Small intestine (tissue), 7 donors: ENCODE data around the gene BRIP1. TPM values are rescaled to one million over a fixed set of nuclear protein-coding genes. Genes with fewer than 3 reads are reported as not detected.

Source experiments
- DNase-seq, 2 donors: peaks; one replicate each; pipeline versions ENCODE4 v3.0.0 to v3.0.0-alpha.2; 2013
- FAIRE-seq: peaks from 2 replicates; lab custom pipeline; 2012; peaks lifted over from hg19 to GRCh38; lab: Jason Lieb, UNC
- H3K27ac ChIP-seq, 3 donors: one replicate each; pipeline ENCODE4 v1.5.1; 2013; ENCODE audit warnings: low read length in 2 of 3, mild to moderate bottlenecking in 2 of 3, control low read depth in 1 of 3, inconsistent platforms in 1 of 3, low read depth in 1 of 3, moderate library complexity in 1 of 3
- H3K27me3 ChIP-seq, 3 donors: one replicate each; pipeline ENCODE4 v1.6.1; 2013; ENCODE audit warnings: low read length in 3 of 3, inconsistent platforms in 1 of 3; ENCODE audit not compliant: control insufficient read depth in 3 of 3, insufficient read depth in 3 of 3
- H3K36me3 ChIP-seq, 3 donors: one replicate each; pipeline ENCODE4 v1.6.1; 2013; ENCODE audit warnings: low read length in 3 of 3, inconsistent platforms in 1 of 3, low read depth in 1 of 3, mild to moderate bottlenecking in 1 of 3, moderate library complexity in 1 of 3; ENCODE audit not compliant: control insufficient read depth in 3 of 3, insufficient read depth in 2 of 3
- H3K4me1 ChIP-seq, 3 donors: one replicate each; pipeline ENCODE4 v1.6.1; 2013; ENCODE audit warnings: low read length in 2 of 3, inconsistent platforms in 1 of 3, low read depth in 1 of 3, mild to moderate bottlenecking in 1 of 3, moderate library complexity in 1 of 3; ENCODE audit not compliant: control insufficient read depth in 3 of 3, insufficient read depth in 2 of 3
- H3K4me3 ChIP-seq, 3 donors: one replicate each; pipeline ENCODE4 v1.5.1; 2013; ENCODE audit warnings: low read length in 3 of 3, control low read depth in 1 of 3, inconsistent platforms in 1 of 3, low read depth in 1 of 3, mild to moderate bottlenecking in 1 of 3, moderate library complexity in 1 of 3
- H3K9me3 ChIP-seq, 2 donors: one replicate each; pipeline ENCODE4 v1.6.1; 2013; ENCODE audit warnings: low read depth in 1 of 2, low read length in 1 of 2; ENCODE audit not compliant: control insufficient read depth in 2 of 2, insufficient read depth in 1 of 2
- WGBS, 3 donors: extraction: QIAGEN DNeasy Blood & Tissue Kit; methylation state at CpG; one replicate each; pipeline ENCODE4 v1.1.7; 2013; 5-methylcytosine and 5-hydroxymethylcytosine counted together
- polyA plus RNA-seq, 4 donors: library from polyadenylated mRNA; stranded (reverse) in 3 of 4; unstranded in 1 of 4; fragments of 200-250 nt in 3 of 4; fragments of 120-200 nt in 1 of 4; gene quantifications; one replicate each; pipeline versions ENCODE4 v1.2.1 to v1.2.3, GENCODE V29; 2013
- donor health status: healthy with polysubstance abuse.
- donor health status: control.
- donor health status: control.
- donor health status: Bipolar disorder and iron deficiency.
- donor health status: healthy.

The BRIP1 gene
- polyA plus RNA-seq, 4 donors = 0.27 to 6.4 (median 1.3) TPM

DNA sequence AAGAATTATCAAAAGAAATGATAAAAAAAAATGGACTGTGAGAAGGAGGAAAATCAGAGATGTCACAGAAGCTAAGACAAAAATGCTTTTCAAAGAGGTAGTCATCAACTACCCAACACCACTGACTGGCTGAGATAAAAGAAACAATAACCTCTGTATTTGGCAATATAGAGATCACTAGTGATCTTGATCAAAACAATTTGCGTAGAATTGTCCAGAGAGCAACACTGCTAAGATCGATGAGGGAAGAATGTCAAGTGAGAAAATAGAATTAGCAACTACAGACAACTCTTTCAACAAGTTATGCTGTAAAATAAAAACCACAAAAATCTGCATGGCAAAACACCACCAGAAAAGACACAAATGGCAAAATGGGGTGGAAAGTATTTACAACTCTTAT lies 66.0 kb downstream of the BRIP1 start:
- Histone ChIP-seq H3K27ac (no peak overlapping the region), H3K4me1 (no peaks in the 10 kb centered on the region), H3K27me3 (no peaks in the 10 kb centered on the region), H3K36me3 (no peaks in the 10 kb centered on the region), H3K9me3 (no peaks in the 10 kb centered on the region), H3K4me3 (no peak overlapping the region)
- DNase-seq = no peak
- no peak for FAIRE-seq
- 95 to 98% (median 95%) methylated on average over 2 of the region's 2 CpGs for WGBS, 3 donors

DNA sequence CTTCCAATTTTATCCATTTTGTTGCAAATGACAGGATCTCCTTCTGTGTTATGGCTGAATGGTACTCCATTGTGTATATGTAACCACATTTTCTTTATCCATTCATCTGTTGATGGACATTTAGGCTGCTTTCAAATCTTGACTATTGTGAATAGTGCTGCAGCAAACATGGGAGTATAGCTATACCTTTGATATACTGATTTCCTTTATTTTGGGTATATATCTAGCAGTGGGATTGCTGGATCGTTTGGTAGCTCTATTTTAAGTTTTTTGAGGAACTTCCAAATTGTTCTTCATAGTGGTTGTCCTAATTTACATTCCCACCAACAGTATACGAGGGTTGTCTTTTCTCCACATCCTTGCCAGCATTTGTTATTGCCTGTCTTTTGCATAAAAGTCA lies 67.8 kb downstream of the BRIP1 start:
- no peak overlapping the region for H3K27ac ChIP-seq
- no peak for FAIRE-seq

GRCh38 chr17:61794792-61795191 lies 68.5 kb downstream of the BRIP1 start:
- no peak for DNase-seq

More for the DNA sequence above, 67.8 kb downstream of the BRIP1 start:
- Histone ChIP-seq H3K36me3 (no peaks in the 10 kb centered on the region), H3K4me1 (no peaks in the 10 kb centered on the region), H3K27me3 (no peaks in the 10 kb centered on the region), H3K9me3 (no peaks in the 10 kb centered on the region), H3K4me3 (no peak overlapping the region)
- no peak for DNase-seq
- 82 to 88% (median 88%) methylated on average over 2 of the region's 2 CpGs for WGBS, 3 donors

GRCh38 chr17:61794242-61794641 lies 69.1 kb downstream of the BRIP1 start:
- H3K27me3 ChIP-seq = no peaks in the 10 kb centered on the region
- H3K4me3 ChIP-seq = no peak overlapping the region
- FAIRE-seq (no peak), DNase-seq (no peak)
- H3K27ac ChIP-seq = no peak overlapping the region
- no peaks in the 10 kb centered on the region for H3K4me1 ChIP-seq
- no peaks in the 10 kb centered on the region for H3K36me3 ChIP-seq
- no peaks in the 10 kb centered on the region for H3K9me3 ChIP-seq
- WGBS, 3 donors = 97 to 99% (median 98%) methylated on average over 4 of the region's 4 CpGs

More at GRCh38 chr17:61794792-61795191, 68.5 kb downstream of the BRIP1 start:
- no peaks in the 10 kb centered on the region for H3K27me3 ChIP-seq
- H3K36me3 ChIP-seq = no peaks in the 10 kb centered on the region
- H3K9me3 ChIP-seq = no peaks in the 10 kb centered on the region
- WGBS, 3 donors = 78 to 91% (median 83%) methylated on average over 1 of the region's 1 CpG
- H3K4me3 ChIP-seq = no peak overlapping the region
- H3K4me1 ChIP-seq = no peaks in the 10 kb centered on the region
- no peak overlapping the region for H3K27ac ChIP-seq
- no peak for FAIRE-seq

- 93 to 97% (median 94%) methylated on average over 3 of the region's 3 CpGs for WGBS, 3 donors
- H3K36me3 ChIP-seq = peaks cover 0 to 3% (median 0%) of the 10 kb centered on the region in 3 donors
- DNase-seq = no peak
- H3K4me3 ChIP-seq = no peak overlapping the region
- H3K27ac ChIP-seq = no peak overlapping the region
- no peaks in the 10 kb centered on the region for H3K9me3 ChIP-seq
- no peaks in the 10 kb centered on the region for H3K27me3 ChIP-seq
- FAIRE-seq = no peak
- H3K4me1 ChIP-seq = no peaks in the 10 kb centered on the region
These were observed 69.8 kb downstream of the BRIP1 start for GRCh38 chr17:61793565-61793964.

DNA sequence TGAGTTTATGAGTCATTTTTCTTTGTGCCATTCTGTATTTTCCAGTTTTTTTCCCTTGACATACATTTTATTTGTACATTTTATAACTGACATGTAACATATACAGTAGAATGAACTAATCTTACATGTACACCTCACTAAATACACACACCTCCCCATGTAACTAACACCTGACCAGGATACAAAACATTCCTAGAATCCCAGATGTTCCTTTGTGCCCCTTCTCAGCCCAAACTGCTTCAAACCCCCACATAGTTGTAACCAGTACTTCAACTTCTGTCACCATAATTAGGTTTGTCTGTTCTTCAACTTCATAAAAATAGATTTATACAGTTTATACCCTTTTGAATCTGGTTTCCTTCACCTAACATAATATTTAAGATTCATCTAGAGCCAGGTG lies 73.5 kb downstream of the BRIP1 start:
- Histone ChIP-seq H3K27ac (no peak overlapping the region), H3K4me1 (no peaks in the 10 kb centered on the region), H3K4me3 (no peak overlapping the region), H3K36me3 (peaks cover 0 to 3% (median 0%) of the 10 kb centered on the region in 3 donors), H3K27me3 (no peaks in the 10 kb centered on the region), H3K9me3 (no peaks in the 10 kb centered on the region)
- no peak for DNase-seq
- no peak for FAIRE-seq

DNA sequence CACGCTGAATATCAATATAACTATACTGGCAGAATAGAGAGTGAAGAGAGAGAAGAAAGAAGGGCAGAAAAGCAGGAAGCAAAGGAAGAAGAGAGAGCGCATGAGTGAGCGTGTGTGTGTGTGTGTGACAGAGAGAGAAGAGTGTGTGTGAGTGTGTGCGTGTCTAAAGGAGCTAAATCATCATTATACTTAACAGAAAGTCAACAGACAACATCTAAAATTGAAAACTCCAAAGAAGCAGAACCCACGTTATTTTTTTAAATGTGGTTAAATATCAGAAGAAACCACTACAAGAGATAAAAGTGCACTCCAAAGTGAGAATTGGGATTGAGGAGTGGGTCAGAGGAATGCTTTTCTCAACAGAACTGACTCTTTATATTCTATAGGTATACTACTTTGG lies 77.2 kb downstream of the BRIP1 start:
- Histone ChIP-seq H3K4me1 (no peaks in the 10 kb centered on the region), H3K27ac (no peak overlapping the region), H3K27me3 (no peaks in the 10 kb centered on the region), H3K4me3 (no peak overlapping the region), H3K36me3 (peaks cover 0 to 3% (median 0%) of the 10 kb centered on the region in 3 donors), H3K9me3 (no peaks in the 10 kb centered on the region)
- FAIRE-seq (no peak), DNase-seq (no peak)
- 92 to 97% (median 95%) methylated on average over 5 of the region's 5 CpGs for WGBS, 3 donors

- H3K27ac ChIP-seq = no peak overlapping the region
- DNase-seq (no peak), FAIRE-seq (no peak)
- no peaks in the 10 kb centered on the region for H3K9me3 ChIP-seq
- no peaks in the 10 kb centered on the region for H3K27me3 ChIP-seq
- 90 to 94% (median 94%) methylated on average over 4 of the region's 4 CpGs for WGBS, 3 donors
- no peak overlapping the region for H3K4me3 ChIP-seq
- H3K36me3 ChIP-seq = peaks cover 0 to 3% (median 0%) of the 10 kb centered on the region in 3 donors
- H3K4me1 ChIP-seq = no peaks in the 10 kb centered on the region
These were observed 78.8 kb downstream of the BRIP1 start for GRCh38 chr17:61784510-61784909.

DNA sequence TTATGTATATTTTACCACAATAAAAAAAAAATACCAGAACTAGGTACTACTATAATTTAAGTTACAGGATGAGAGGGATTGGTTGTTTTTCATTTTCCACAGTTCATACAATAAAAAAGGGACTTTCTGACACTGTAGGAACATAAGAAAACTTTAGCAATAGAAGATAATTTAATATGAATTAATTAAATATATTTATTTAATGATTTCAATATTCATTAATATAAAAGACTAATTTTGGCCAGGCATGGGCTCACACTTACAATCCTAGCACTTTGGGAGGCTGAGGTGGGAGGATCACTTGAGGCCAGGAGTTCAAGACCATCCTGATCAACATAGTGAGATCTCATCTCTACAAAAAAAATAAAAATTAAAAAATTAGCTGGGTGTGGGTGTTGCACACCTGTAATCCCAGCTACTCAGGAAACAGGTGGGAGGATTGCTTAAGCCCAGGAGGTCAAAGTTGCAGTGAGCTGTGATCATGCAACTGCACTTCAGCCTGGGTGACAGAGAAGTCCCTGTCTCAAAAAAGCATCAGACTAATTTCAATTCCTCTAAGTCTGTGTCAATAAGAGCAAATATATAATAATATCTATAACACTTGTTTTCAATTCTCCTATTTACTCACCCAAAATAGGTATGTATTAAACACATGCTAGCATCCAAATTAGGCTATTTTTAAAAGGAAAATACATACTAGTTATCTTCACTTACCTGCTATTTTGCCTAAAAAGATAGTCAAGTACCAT lies 79.6 kb downstream of the BRIP1 start:
- DNase-seq = no peak
- Histone ChIP-seq H3K27ac (no peak overlapping the region), H3K36me3 (peaks cover 0 to 1% (median 0%) of the 10 kb centered on the region in 3 donors), H3K4me1 (no peaks in the 10 kb centered on the region), H3K9me3 (no peaks in the 10 kb centered on the region), H3K27me3 (no peaks in the 10 kb centered on the region), H3K4me3 (no peak overlapping the region)
- no peak for FAIRE-seq
